ENCODE data around the gene IQSEC3. TPM values are rescaled to one million over a fixed set of nuclear protein-coding genes. Genes with fewer than 3 reads are reported as not detected.
"Not testable (repeated sequence)": the region's sequence is repeated elsewhere in the genome, so short reads cannot be mapped to it uniquely, and the experiment has no call there.

The IQSEC3 gene
- polyA plus RNA-seq, 1 experiment, result not detected

DNA sequence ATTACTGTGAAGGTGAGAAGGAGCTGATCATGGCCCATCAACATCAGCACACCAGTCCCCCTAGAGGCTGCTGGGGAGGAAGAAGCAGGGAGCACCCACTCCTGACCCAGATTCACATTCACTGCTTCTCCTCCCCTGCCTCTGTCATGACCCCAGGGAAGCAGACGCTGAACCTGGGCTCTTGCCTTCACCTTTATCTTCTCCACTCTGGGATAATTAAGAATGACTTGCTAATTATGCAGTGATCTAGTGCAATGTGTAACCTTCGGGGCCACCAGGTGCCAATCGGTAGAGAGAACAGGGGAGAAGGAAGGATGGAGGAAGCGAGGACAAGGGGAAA, 44.4 kb upstream of the IQSEC3 start:
- ChIA-PET POLR2A (no interaction called here), CTCF (no interaction called here)
- no peak for DNase-seq (ENCODE audit: low read depth)
- TF ChIP-seq, protein P1, sequence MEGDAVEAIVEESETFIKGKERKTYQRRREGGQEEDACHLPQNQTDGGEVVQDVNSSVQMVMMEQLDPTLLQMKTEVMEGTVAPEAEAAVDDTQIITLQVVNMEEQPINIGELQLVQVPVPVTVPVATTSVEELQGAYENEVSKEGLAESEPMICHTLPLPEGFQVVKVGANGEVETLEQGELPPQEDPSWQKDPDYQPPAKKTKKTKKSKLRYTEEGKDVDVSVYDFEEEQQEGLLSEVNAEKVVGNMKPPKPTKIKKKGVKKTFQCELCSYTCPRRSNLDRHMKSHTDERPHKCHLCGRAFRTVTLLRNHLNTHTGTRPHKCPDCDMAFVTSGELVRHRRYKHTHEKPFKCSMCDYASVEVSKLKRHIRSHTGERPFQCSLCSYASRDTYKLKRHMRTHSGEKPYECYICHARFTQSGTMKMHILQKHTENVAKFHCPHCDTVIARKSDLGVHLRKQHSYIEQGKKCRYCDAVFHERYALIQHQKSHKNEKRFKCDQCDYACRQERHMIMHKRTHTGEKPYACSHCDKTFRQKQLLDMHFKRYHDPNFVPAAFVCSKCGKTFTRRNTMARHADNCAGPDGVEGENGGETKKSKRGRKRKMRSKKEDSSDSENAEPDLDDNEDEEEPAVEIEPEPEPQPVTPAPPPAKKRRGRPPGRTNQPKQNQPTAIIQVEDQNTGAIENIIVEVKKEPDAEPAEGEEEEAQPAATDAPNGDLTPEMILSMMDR (IDR thresholded peaks at IDR 0.05; ENCODE audit: insufficient read depth, low read depth, low read length), result no peak
- H3K36me3 ChIP-seq (ENCODE audit: control insufficient read depth, insufficient read depth, low read length), result peaks cover 10% of the 10 kb centered on the region; the same call in 1 of the 2 replicates
- H3K27me3 ChIP-seq (ENCODE audit: control insufficient read depth, insufficient read depth, low read length), result no peaks in the 10 kb centered on the region
- H3K4me3 ChIP-seq (ENCODE audit: low read depth, low read length), result no peak overlapping the region

DNA sequence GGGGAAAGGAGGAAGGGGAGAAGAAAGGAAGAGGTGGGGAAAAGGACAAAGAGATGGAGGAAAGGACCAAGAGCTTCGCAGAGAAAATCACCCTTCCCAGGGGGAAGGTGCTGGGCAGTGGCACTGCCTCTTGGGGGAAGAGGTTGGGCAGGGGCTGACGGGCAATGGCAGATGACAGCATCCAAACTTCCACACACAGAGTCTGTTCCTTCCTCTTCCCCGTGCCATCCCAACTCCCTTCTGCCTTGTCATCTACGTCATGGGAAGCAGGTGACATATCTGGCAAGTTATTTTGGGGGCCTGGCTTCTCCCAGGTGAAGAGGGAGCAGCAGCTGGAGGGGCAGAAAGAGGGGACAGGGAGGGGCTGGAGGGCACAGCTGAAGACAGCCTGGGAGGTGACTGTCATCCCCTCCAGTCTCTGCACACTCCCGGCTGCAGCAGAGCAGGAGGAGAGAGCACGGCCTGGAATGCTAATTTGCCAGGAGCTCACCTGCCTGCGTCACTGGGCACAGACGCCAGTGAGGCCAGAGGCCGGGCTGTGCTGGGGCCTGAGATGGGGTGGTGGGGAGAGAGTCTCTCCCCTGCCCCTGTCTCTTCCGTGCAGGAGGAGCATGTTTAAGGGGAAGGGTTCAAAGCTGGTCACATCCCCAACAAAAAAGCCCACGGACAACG, 43.9 kb upstream of the IQSEC3 start:
- H3K27me3 ChIP-seq (ENCODE audit: control insufficient read depth, insufficient read depth, low read length), result no peaks in the 10 kb centered on the region
- H3K36me3 ChIP-seq (ENCODE audit: control insufficient read depth, insufficient read depth, low read length), result peaks cover 10% of the 10 kb centered on the region; the same call in 1 of the 2 replicates
- ChIA-PET CTCF (no interaction called here), POLR2A (no interaction called here)
- DNase-seq (ENCODE audit: low read depth), result no peak
- TF ChIP-seq, protein P1 (IDR thresholded peaks at IDR 0.05; ENCODE audit: insufficient read depth, low read depth, low read length), result no peak
- H3K4me3 ChIP-seq (ENCODE audit: low read depth, low read length), result no peak overlapping the region

DNA sequence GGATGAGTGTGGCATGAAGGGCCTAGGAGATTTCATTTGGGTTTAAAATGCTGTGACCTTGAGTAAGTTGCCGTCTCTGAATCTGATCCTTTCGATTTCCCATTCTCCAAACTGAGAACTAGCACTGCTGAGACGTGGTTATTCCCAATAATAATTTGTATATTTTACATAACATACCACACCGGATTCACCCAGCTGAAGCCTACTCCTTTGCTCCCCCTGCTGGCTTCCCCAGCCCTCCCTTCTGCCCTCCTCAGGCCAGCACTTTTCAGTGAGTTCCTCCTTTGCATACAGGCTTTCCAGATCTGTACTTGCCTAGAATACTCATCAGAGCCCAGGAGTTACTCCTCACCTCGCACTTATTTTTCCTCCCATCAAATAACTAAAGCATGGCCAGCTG, 38.7 kb upstream of the IQSEC3 start:
- CTCF ChIA-PET; H3K4me3 ChIP-seq (ENCODE audit: low read depth, low read length); DNase-seq (ENCODE audit: low read depth); H3K27me3 ChIP-seq (ENCODE audit: control insufficient read depth, insufficient read depth, low read length); POLR2A ChIA-PET; H3K36me3 ChIP-seq (ENCODE audit: control insufficient read depth, insufficient read depth, low read length): not testable (repeated sequence)

- H3K36me3 ChIP-seq (ENCODE audit: control insufficient read depth, insufficient read depth, low read length); DNase-seq (ENCODE audit: low read depth); H3K27me3 ChIP-seq (ENCODE audit: control insufficient read depth, insufficient read depth, low read length); CTCF ChIA-PET; H3K4me3 ChIP-seq (ENCODE audit: low read depth, low read length); POLR2A ChIA-PET: not testable (repeated sequence)
Observed at GRCh38 chr12:38775-39174, 27.8 kb upstream of the IQSEC3 start.

DNA sequence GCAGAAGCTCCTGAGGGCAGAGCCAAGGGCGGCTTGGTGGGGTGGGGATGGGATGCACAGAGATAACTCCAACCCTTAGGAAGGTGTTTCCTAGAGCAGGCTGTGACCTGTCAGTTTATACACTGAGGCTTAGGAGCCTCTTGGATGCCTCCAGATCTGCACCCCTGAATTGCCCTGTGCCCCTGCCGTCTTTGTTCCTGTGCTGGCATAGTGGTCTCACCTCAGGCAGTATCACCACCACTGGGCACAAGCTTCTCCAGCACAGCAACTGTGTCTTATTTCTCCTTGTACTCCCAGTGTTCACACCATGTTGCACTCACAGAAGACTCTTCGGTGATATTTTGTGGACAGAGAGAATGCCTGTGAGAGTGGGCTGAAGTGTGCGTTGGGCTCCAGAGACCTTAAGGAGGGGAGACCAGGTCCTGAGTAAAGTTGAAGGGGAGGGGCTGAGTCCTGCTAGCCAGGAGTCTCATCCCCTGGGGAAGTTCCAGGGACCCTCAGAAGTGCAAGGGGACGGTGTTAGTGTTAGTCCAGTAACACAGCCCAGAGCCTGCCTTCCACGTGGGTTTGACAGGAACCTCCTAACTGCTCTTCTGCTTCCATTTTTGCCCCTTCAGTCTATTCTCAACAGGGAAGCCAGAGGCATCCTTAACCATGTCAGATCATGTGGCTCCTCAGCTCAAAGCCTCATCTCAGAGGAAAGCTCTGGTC, 26.9 kb upstream of the IQSEC3 start:
- POLR2A ChIA-PET; H3K36me3 ChIP-seq (ENCODE audit: control insufficient read depth, insufficient read depth, low read length); H3K4me3 ChIP-seq (ENCODE audit: low read depth, low read length); H3K27me3 ChIP-seq (ENCODE audit: control insufficient read depth, insufficient read depth, low read length); CTCF ChIA-PET; DNase-seq (ENCODE audit: low read depth): not testable (repeated sequence)

DNA sequence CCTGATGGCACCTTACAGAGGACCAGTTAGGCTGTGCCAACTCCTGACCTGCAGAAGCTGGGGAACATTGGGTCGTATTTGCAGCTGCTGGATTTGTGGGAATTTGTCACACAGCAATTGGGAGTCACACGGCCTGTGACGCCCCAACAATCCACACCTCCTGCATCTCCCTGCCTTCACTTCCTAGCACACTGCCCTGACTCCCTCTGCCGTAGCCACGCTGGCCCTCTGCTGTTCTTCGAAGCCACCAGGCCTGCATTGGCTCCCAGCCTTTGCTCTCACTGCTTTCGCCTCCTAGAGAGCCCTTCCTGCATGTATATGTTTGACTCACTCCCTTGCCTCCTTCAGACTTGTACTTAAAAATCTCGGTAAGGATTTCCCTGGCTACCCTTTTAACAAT, 22.2 kb upstream of the IQSEC3 start:
- H3K36me3 ChIP-seq (ENCODE audit: control insufficient read depth, insufficient read depth, low read length); POLR2A ChIA-PET; CTCF ChIA-PET; H3K27me3 ChIP-seq (ENCODE audit: control insufficient read depth, insufficient read depth, low read length); DNase-seq (ENCODE audit: low read depth); H3K4me3 ChIP-seq (ENCODE audit: low read depth, low read length): not testable (repeated sequence)

GRCh38 chr12:45235-45990, 21.2 kb upstream of the IQSEC3 start:
- H3K27me3 ChIP-seq (ENCODE audit: control insufficient read depth, insufficient read depth, low read length); POLR2A ChIA-PET; H3K4me3 ChIP-seq (ENCODE audit: low read depth, low read length); DNase-seq (ENCODE audit: low read depth); H3K36me3 ChIP-seq (ENCODE audit: control insufficient read depth, insufficient read depth, low read length); CTCF ChIA-PET: not testable (repeated sequence)

GRCh38 chr12:45991-46358, 20.6 kb upstream of the IQSEC3 start:
- H3K27me3 ChIP-seq (ENCODE audit: control insufficient read depth, insufficient read depth, low read length); H3K36me3 ChIP-seq (ENCODE audit: control insufficient read depth, insufficient read depth, low read length); DNase-seq (ENCODE audit: low read depth); H3K4me3 ChIP-seq (ENCODE audit: low read depth, low read length); POLR2A ChIA-PET; CTCF ChIA-PET: not testable (repeated sequence)

- H3K36me3 ChIP-seq (ENCODE audit: control insufficient read depth, insufficient read depth, low read length); DNase-seq (ENCODE audit: low read depth); POLR2A ChIA-PET; H3K4me3 ChIP-seq (ENCODE audit: low read depth, low read length); H3K27me3 ChIP-seq (ENCODE audit: control insufficient read depth, insufficient read depth, low read length); CTCF ChIA-PET: not testable (repeated sequence)
Observed at GRCh38 chr12:46542-46941, 20.0 kb upstream of the IQSEC3 start.

- H3K4me3 ChIP-seq (ENCODE audit: low read depth, low read length); CTCF ChIA-PET; DNase-seq (ENCODE audit: low read depth); H3K36me3 ChIP-seq (ENCODE audit: control insufficient read depth, insufficient read depth, low read length); H3K27me3 ChIP-seq (ENCODE audit: control insufficient read depth, insufficient read depth, low read length); POLR2A ChIA-PET: not testable (repeated sequence)
Observed at GRCh38 chr12:47699-48226, 18.8 kb upstream of the IQSEC3 start.

- CTCF ChIA-PET, POLR2A ChIA-PET: not testable (repeated sequence)
Observed at GRCh38 chr12:49149-49548, 17.4 kb upstream of the IQSEC3 start.

More at GRCh38 chr12:49149-49548, 17.4 kb upstream of the IQSEC3 start:
- H3K27me3 ChIP-seq (ENCODE audit: control insufficient read depth, insufficient read depth, low read length); H3K4me3 ChIP-seq (ENCODE audit: low read depth, low read length); H3K36me3 ChIP-seq (ENCODE audit: control insufficient read depth, insufficient read depth, low read length); DNase-seq (ENCODE audit: low read depth): not testable (repeated sequence)

Data from BJ (cell line).